ENCODE results near the gene PDE10A.

GRCh38 chr6:165594584-165595333, 68.3 kb downstream of the PDE10A start:
- TF ChIP-seq CTCF (IDR thresholded peaks at IDR 0.05; ENCODE audit: low read depth, low read length) (no peak), MAX (IDR thresholded peaks at IDR 0.05; ENCODE audit: low read depth, low read length) (no peak), POLR2A (IDR thresholded peaks at IDR 0.05; ENCODE audit: extremely low read depth, insufficient read length) (no peak)

All from NB4 (cell line).